Peyer's patch (tissue), 4 donors: Measurements from ENCODE around the gene SPDYE4.

Experiments
- CTCF ChIP-seq, 6 experiments: fragments of 450-650 bp in 4 of 6; fragments of 200-600 bp in 2 of 6; sonication (generic) in 1 of 6; IDR thresholded peaks; one replicate each; pipeline ENCODE4 v1.5.1; 2017 to 2019; ENCODE audit warnings: antibody characterized with exemption in 6 of 6, mild to moderate bottlenecking in 3 of 6, moderate library complexity in 1 of 6
- POLR2A ChIP-seq, 2 donors: fragments of 450-650 bp; IDR thresholded peaks; one replicate each; pipeline ENCODE4 v1.5.1; 2017; ENCODE audit warnings: antibody characterized with exemption in 2 of 2, mild to moderate bottlenecking in 2 of 2, moderate library complexity in 2 of 2

- TF ChIP-seq CTCF (IDR thresholded peaks at IDR 0.05) (no peak), POLR2A (IDR thresholded peaks at IDR 0.05) (no peak)
Observed at GRCh38 chr17:8766731-8767130, 8.4 kb upstream of the SPDYE4 start.
